Measurements from ENCODE around the gene FRS2. TPM values are rescaled to one million over a fixed set of nuclear protein-coding genes. Genes with fewer than 3 reads are reported as not detected.

FRS2 gene
- total RNA-seq, 1 experiment from 2014 or later = 35.0 TPM

- H3K36me3 ChIP-seq (ENCODE audit: low read depth, low read length) = 0 out of 2 replicates have a peak, but pooled peaks cover 4% of the 10 kb centered on the region
- H3K4me1 ChIP-seq (ENCODE audit: insufficient read depth, low read length) = no peaks in the 10 kb centered on the region
- ATAC-seq (no peak), DNase-seq (no peak)
- peaks cover 95% of the 10 kb centered on the region for H3K79me2 ChIP-seq (ENCODE audit: low read length)
- no peaks in the 10 kb centered on the region for H3K9me3 ChIP-seq (ENCODE audit: low read length)
- H3K27ac ChIP-seq (ENCODE audit: low read length) = no peak overlapping the region
- POLR2A ChIA-PET (ENCODE audit: unreplicated experiment) = no interaction called here
- CTCF ChIA-PET = no interaction called here
- no peak overlapping the region for H3K4me3 ChIP-seq (ENCODE audit: low read length)
- H3F3A ChIP-seq (ENCODE audit: low read length, unreplicated experiment) = no peaks in the 10 kb centered on the region
- no peaks in the 10 kb centered on the region for H3K27me3 ChIP-seq (ENCODE audit: low read length)
- peaks cover 22% of the 10 kb centered on the region for H4K20me1 ChIP-seq (ENCODE audit: low read length)
- H3K9me2 ChIP-seq (replicated peaks; ENCODE audit: low read length) = no peaks in the 10 kb centered on the region
- H3K4me2 ChIP-seq (ENCODE audit: low read length) = no peak overlapping the region
- H2AFZ ChIP-seq (ENCODE audit: low read length) = no peak overlapping the region
- intact Hi-C loops (cut with micrococcal nuclease) = no loop called here
- no peak for TF ChIP-seq EZH2phosphoT487 (IDR thresholded peaks at IDR 0.05; ENCODE audit: borderline replicate concordance, low read length)
- TF ChIP-seq CTCF (conservative IDR thresholded peaks at IDR 0.05; ENCODE audit: low read depth, low read length) = no peak
- no peak for TF ChIP-seq EZH2 (IDR thresholded peaks at IDR 0.05; ENCODE audit: low read length, unreplicated experiment)
- BruUV-seq (replicated peaks) = no TSS peak
- no peak overlapping the region for H3K9ac ChIP-seq (ENCODE audit: low read length)
Measured at GRCh38 chr12:69479675-69480074, 9.5 kb downstream of the FRS2 start.

GRCh38 chr12:69480698-69481097, 10.5 kb downstream of the FRS2 start:
- no TSS peak for BruUV-seq (replicated peaks)
- no peak overlapping the region for H3K4me3 ChIP-seq (ENCODE audit: low read length)
- no peak for TF ChIP-seq CTCF (conservative IDR thresholded peaks at IDR 0.05; ENCODE audit: low read depth, low read length)
- TF ChIP-seq EZH2phosphoT487 (IDR thresholded peaks at IDR 0.05; ENCODE audit: borderline replicate concordance, low read length) = no peak
- no peak for TF ChIP-seq EZH2 (IDR thresholded peaks at IDR 0.05; ENCODE audit: low read length, unreplicated experiment)
- no peaks in the 10 kb centered on the region for H3K9me3 ChIP-seq (ENCODE audit: low read length)
- no peak overlapping the region for H3K4me2 ChIP-seq (ENCODE audit: low read length)
- H3K36me3 ChIP-seq (ENCODE audit: low read depth, low read length) = 0 out of 2 replicates have a peak, but pooled peaks cover 8% of the 10 kb centered on the region
- ATAC-seq = no peak
- POLR2A ChIA-PET (ENCODE audit: unreplicated experiment) = no interaction called here
- no peaks in the 10 kb centered on the region for H3F3A ChIP-seq (ENCODE audit: low read length, unreplicated experiment)
- no peaks in the 10 kb centered on the region for H3K27me3 ChIP-seq (ENCODE audit: low read length)
- no peak overlapping the region for H2AFZ ChIP-seq (ENCODE audit: low read length)
- H4K20me1 ChIP-seq (ENCODE audit: low read length) = peaks cover 12% of the 10 kb centered on the region; the same call in 1 of the 2 replicates
- H3K4me1 ChIP-seq (ENCODE audit: insufficient read depth, low read length) = no peaks in the 10 kb centered on the region
- H3K79me2 ChIP-seq (ENCODE audit: low read length) = peaks cover 90% of the 10 kb centered on the region
- no peak for DNase-seq
- intact Hi-C loops (cut with micrococcal nuclease) = no loop called here
- no peak overlapping the region for H3K9ac ChIP-seq (ENCODE audit: low read length)
- CTCF ChIA-PET = no interaction called here
- no peak overlapping the region for H3K27ac ChIP-seq (ENCODE audit: low read length)
- H3K9me2 ChIP-seq (replicated peaks; ENCODE audit: low read length) = no peaks in the 10 kb centered on the region

GRCh38 chr12:69481133-69481532, 10.9 kb downstream of the FRS2 start:
- Histone ChIP-seq H3K4me2 (ENCODE audit: low read length) (no peak overlapping the region), H3K27ac (ENCODE audit: low read length) (no peak overlapping the region), H3K4me3 (ENCODE audit: low read length) (no peak overlapping the region), H3K36me3 (ENCODE audit: low read depth, low read length) (peaks cover 8% of the 10 kb centered on the region; the same call in 1 of the 2 replicates), H2AFZ (ENCODE audit: low read length) (no peak overlapping the region), H3K4me1 (ENCODE audit: insufficient read depth, low read length) (no peaks in the 10 kb centered on the region), H3K9me3 (ENCODE audit: low read length) (no peaks in the 10 kb centered on the region), H3K79me2 (ENCODE audit: low read length) (peaks cover 90% of the 10 kb centered on the region), H3K9ac (ENCODE audit: low read length) (no peak overlapping the region), H4K20me1 (ENCODE audit: low read length) (0 out of 2 replicates have a peak, but pooled peaks cover 9% of the 10 kb centered on the region), H3K27me3 (ENCODE audit: low read length) (no peaks in the 10 kb centered on the region), H3K9me2 (replicated peaks; ENCODE audit: low read length) (no peaks in the 10 kb centered on the region), H3F3A (ENCODE audit: low read length, unreplicated experiment) (no peaks in the 10 kb centered on the region)
- ChIA-PET POLR2A (ENCODE audit: unreplicated experiment) (no interaction called here), CTCF (no interaction called here)
- TF ChIP-seq CTCF (conservative IDR thresholded peaks at IDR 0.05; ENCODE audit: low read depth, low read length) (no peak), EZH2phosphoT487 (IDR thresholded peaks at IDR 0.05; ENCODE audit: borderline replicate concordance, low read length) (no peak)
- no TSS peak for BruUV-seq (replicated peaks)
- no peak for ATAC-seq
- no peak for DNase-seq
- intact Hi-C loops (cut with micrococcal nuclease) = no loop called here

Measured in PC-3 (cell line).